SK-N-SH treated with all-trans-retinoic acid at 6 μM for 48 hours (cell line): ENCODE measurements around the gene GNL2.
"Not testable (repeated sequence)": the region's sequence is repeated elsewhere in the genome, so short reads cannot be mapped to it uniquely, and the experiment has no call there.

Source experiments
- BACH2 ChIP-seq: fragments of 250-450 bp; sonication (Bioruptor Pico); IDR thresholded peaks from 2 replicates; pipeline ENCODE4 v1.9.0; 2021; ENCODE audit warnings: mild to moderate bottlenecking, borderline replicate concordance
- CREB5 ChIP-seq: fragments of 250-450 bp; sonication (Bioruptor Pico); IDR thresholded peaks from 2 replicates; pipeline ENCODE4 v1.5.1; 2020; ENCODE audit warnings: low read depth, mild to moderate bottlenecking, moderate library complexity
- CSRNP3 ChIP-seq: fragments of 250-450 bp; sonication (Bioruptor Pico); IDR thresholded peaks from 2 replicates; pipeline ENCODE4 v1.5.1; 2021; ENCODE audit warnings: mild to moderate bottlenecking, moderate library complexity
- PATZ1 ChIP-seq: fragments of 250-450 bp; sonication (Bioruptor Pico); IDR thresholded peaks from 2 replicates; pipeline ENCODE4 v1.8.0; 2020; ENCODE audit warnings: mild to moderate bottlenecking, moderate library complexity, borderline replicate concordance
- PPARA ChIP-seq: fragments of 250-450 bp; sonication (Bioruptor Pico); IDR thresholded peaks from 2 replicates; pipeline ENCODE4 v1.5.0; 2020; ENCODE audit warnings: mild to moderate bottlenecking, borderline replicate concordance
- RARB ChIP-seq: fragments of 250-450 bp; sonication (Bioruptor Pico); IDR thresholded peaks from 2 replicates; pipeline ENCODE4 v1.8.0; 2021; ENCODE audit warnings: mild to moderate bottlenecking, moderate library complexity
- SNAI2 ChIP-seq: fragments of 250-450 bp; sonication (Bioruptor Pico); IDR thresholded peaks from 2 replicates; pipeline ENCODE4 v1.5.0; 2020; ENCODE audit warnings: mild to moderate bottlenecking, moderate library complexity
- TCF4 ChIP-seq: fragments of 250-450 bp; sonication (Bioruptor Pico); IDR thresholded peaks from 2 replicates; pipeline ENCODE4 v1.8.0; 2021; ENCODE audit warnings: mild to moderate bottlenecking, moderate library complexity, borderline replicate concordance
- TSHZ2 ChIP-seq: fragments of 250-450 bp; sonication (Bioruptor Pico); IDR thresholded peaks from 2 replicates; pipeline ENCODE4 v1.5.0; 2020; ENCODE audit warnings: mild to moderate bottlenecking, moderate library complexity
- ZFP30 ChIP-seq: fragments of 450-650 bp; formaldehyde crosslinking; IDR thresholded peaks from 2 replicates; pipeline ENCODE4 v1.5.0; 2022; ENCODE audit warnings: mild to moderate bottlenecking, moderate library complexity
- ZNF565 ChIP-seq: fragments of 450-650 bp; formaldehyde crosslinking; conservative IDR thresholded peaks from 2 replicates; pipeline ENCODE4 v1.5.0; 2020; ENCODE audit warnings: low read depth, mild to moderate bottlenecking, moderate library complexity
- ZNF8 ChIP-seq: fragments of 450-650 bp; formaldehyde crosslinking; IDR thresholded peaks from 2 replicates; pipeline ENCODE4 v1.5.0; 2020; ENCODE audit warnings: mild to moderate bottlenecking, moderate library complexity

- TF ChIP-seq PATZ1; CREB5 (CRISPR knock-in tag); ZFP30; BACH2; RARB; TSHZ2 (CRISPR knock-in tag); ZNF8 (CRISPR knock-in tag); CSRNP3 (CRISPR knock-in tag); SNAI2; PPARA (CRISPR knock-in tag); TCF4 (CRISPR knock-in tag); ZNF565 (CRISPR knock-in tag): not testable (repeated sequence)
Measured at GRCh38 chr1:37559957-37560379, 35.8 kb downstream of the GNL2 start.
